Common myeloid progenitor, CD34-positive (primary cell): Measurements from ENCODE around the gene SUPV3L1.

Experiments used
- CTCF ChIA-PET: fragments of 350-600 bp; sonication (Branson Sonifier 250); formaldehyde crosslinking; loops from one replicate; lab custom pipeline; 2021; ENCODE audit warnings: antibody characterized with exemption; lab: Charles Lee
- POLR2A ChIA-PET: fragments of 350-600 bp; sonication (Branson Sonifier 250); formaldehyde crosslinking; loops from one replicate; lab custom pipeline; 2021; ENCODE audit warnings: antibody characterized with exemption; lab: Charles Lee
- DNase-seq, 3 donors: peaks; one replicate each; pipeline versions ENCODE4 v3.0.0 to v3.0.0-alpha.2; 2013
- H3K27ac ChIP-seq, 2 experiments: 1 replicate in 1 of 2; 2 replicates in 1 of 2; pipeline ENCODE4 v1.7.0; 2013; ENCODE audit warnings: inconsistent platforms in 2 of 2, low read length in 2 of 2, mild to moderate bottlenecking in 2 of 2, low read depth in 1 of 2, moderate library complexity in 1 of 2; ENCODE audit not compliant: severe bottlenecking in 2 of 2, insufficient read depth in 1 of 2, poor library complexity in 1 of 2
- H3K27me3 ChIP-seq, 5 experiments: replicated peaks in 2 of 5; 1 replicate in 3 of 5; 2 replicates in 2 of 5; pipeline versions ENCODE4 v1.6.1 to v1.7.0; 2013; ENCODE audit warnings: low read length in 4 of 5, mild to moderate bottlenecking in 2 of 5, moderate library complexity in 2 of 5, inconsistent platforms in 1 of 5; ENCODE audit not compliant: insufficient read depth in 5 of 5, control insufficient read depth in 4 of 5
- H3K36me3 ChIP-seq, 4 experiments: 1 replicate in 2 of 4; 2 replicates in 2 of 4; pipeline versions ENCODE4 v1.6.1 to v1.7.0; 2013; ENCODE audit warnings: low read length in 3 of 4, control low read depth in 1 of 4, mild to moderate bottlenecking in 1 of 4; ENCODE audit not compliant: control insufficient read depth in 4 of 4, insufficient read depth in 4 of 4
- H3K4me1 ChIP-seq, 4 experiments: 1 replicate in 3 of 4; 2 replicates in 1 of 4; pipeline versions ENCODE4 v1.6.1 to v1.7.1; 2013; ENCODE audit warnings: low read length in 3 of 4, mild to moderate bottlenecking in 3 of 4, control low read depth in 1 of 4, inconsistent platforms in 1 of 4, moderate library complexity in 1 of 4; ENCODE audit not compliant: control insufficient read depth in 4 of 4, insufficient read depth in 4 of 4; ENCODE audit errors: control extremely low read depth in 1 of 4
- H3K4me3 ChIP-seq, 7 experiments: 1 replicate in 4 of 7; 2 replicates in 3 of 7; pipeline versions ENCODE4 v1.5.1 to v1.7.0; 2013; ENCODE audit warnings: mild to moderate bottlenecking in 7 of 7, low read length in 6 of 7, moderate library complexity in 6 of 7, inconsistent platforms in 2 of 7, low read depth in 2 of 7, control low read depth in 1 of 7; ENCODE audit not compliant: insufficient read depth in 4 of 7, control insufficient read depth in 1 of 7; ENCODE audit errors: extremely low read depth in 1 of 7
- H3K9me3 ChIP-seq, 5 experiments: 1 replicate in 4 of 5; 2 replicates in 1 of 5; pipeline versions ENCODE4 v1.6.1 to v1.7.1; 2013; ENCODE audit warnings: low read length in 4 of 5, mild to moderate bottlenecking in 2 of 5, inconsistent platforms in 1 of 5, low read depth in 1 of 5, moderate library complexity in 1 of 5; ENCODE audit not compliant: control insufficient read depth in 4 of 5, insufficient read depth in 2 of 5; ENCODE audit errors: control extremely low read depth in 1 of 5
- WGBS: methylation state at CpG from one replicate; pipeline ENCODE4 v1.1.5; 2013; ENCODE audit not compliant: insufficient coverage; 5-methylcytosine and 5-hydroxymethylcytosine counted together

Gene SUPV3L1

GRCh38 chr10:69218831-69219230 lies 38.8 kb downstream of the SUPV3L1 start:
- Histone ChIP-seq H3K27me3 (peaks cover 0 to 10% (median 0%) of the 10 kb centered on the region in 5 experiments), H3K4me3 (no peak overlapping the region), H3K27ac (no peak overlapping the region), H3K36me3 (no peaks in the 10 kb centered on the region), H3K9me3 (peaks cover 0 to 6% (median 2%) of the 10 kb centered on the region in 5 experiments), H3K4me1 (peaks cover 5 to 38% (median 19%) of the 10 kb centered on the region in 4 experiments)
- POLR2A ChIA-PET = no interaction called here
- 100% methylated on average over 1 of the region's 6 CpGs for WGBS
- CTCF ChIA-PET = interaction anchor here (1.4 kb wide), 1 partner anchor 10 kb away, joined by 3 read pairs; no protein-coding TSS in a partner anchor
- no peak for DNase-seq

GRCh38 chr10:69220041-69220451 lies 40.0 kb downstream of the SUPV3L1 start, which contains the start of gene HKDC1:
Gene HKDC1, plus strand, starts transcription at chr10:69220332. Its CDS starts 104 bp downstream, at chr10:69220436.
- Histone ChIP-seq H3K27ac (no peak within 1 kb of the TSS), H3K36me3 (no peaks in the 10 kb centered on the region), H3K4me3 (no peak within 1 kb of the TSS), H3K9me3 (no peaks in the 10 kb centered on the region), H3K27me3 (peaks cover 0 to 6% (median 0%) of the 10 kb centered on the region in 5 experiments), H3K4me1 (peaks cover 5 to 36% (median 25%) of the 10 kb centered on the region in 4 experiments)
- ChIA-PET CTCF (interaction anchor here (0.9 to 1.2 kb wide), 2 partner anchors 9 to 13 kb away, joined by 3 to 4 read pairs; no protein-coding TSS in a partner anchor), POLR2A (interaction anchor here (1.2 kb wide), 1 partner anchor 214 kb away, joined by 3 read pairs; no protein-coding TSS in a partner anchor)
- no peak for DNase-seq
- WGBS = 99% methylated on average over 8 of the region's 8 CpGs

GRCh38 chr10:69220507-69220906 lies 40.5 kb downstream of the SUPV3L1 start:
- H3K36me3 ChIP-seq = no peaks in the 10 kb centered on the region
- ChIA-PET CTCF (interaction anchor here (0.9 to 1.2 kb wide), 2 partner anchors 9 to 13 kb away, joined by 3 to 4 read pairs; no protein-coding TSS in a partner anchor), POLR2A (interaction anchor here (1.2 kb wide), 1 partner anchor 214 kb away, joined by 3 read pairs; no protein-coding TSS in a partner anchor)
- DNase-seq = no peak
- whole genome bisulfite sequencing = 93% methylated on average over 8 of the region's 9 CpGs
- peaks cover 5 to 36% (median 28%) of the 10 kb centered on the region in 4 experiments for H3K4me1 ChIP-seq
- peaks cover 0 to 6% (median 0%) of the 10 kb centered on the region in 5 experiments for H3K27me3 ChIP-seq
- H3K9me3 ChIP-seq = no peaks in the 10 kb centered on the region
- no peak overlapping the region for H3K27ac ChIP-seq
- H3K4me3 ChIP-seq = no peak overlapping the region

GRCh38 chr10:69222157-69223027 lies 42.4 kb downstream of the SUPV3L1 start:
- ChIA-PET CTCF (interaction anchor here (0.7 to 0.8 kb wide), 2 partner anchors 10 to 34 kb away, joined by 3 read pairs; no protein-coding TSS in a partner anchor), POLR2A (no interaction called here)
- no peaks in the 10 kb centered on the region for H3K9me3 ChIP-seq
- 33% methylated on average over 8 of the region's 11 CpGs for WGBS
- peak overlapping the region in 6 of 7 experiments; percentile 3 to 70 (median 26) for H3K4me3 ChIP-seq
- DNase-seq = peak; percentile 72 to 83 (median 81)
- no peaks in the 10 kb centered on the region for H3K36me3 ChIP-seq
- peak overlapping the region; percentile 25 to 55 for H3K27ac ChIP-seq
- no peaks in the 10 kb centered on the region for H3K27me3 ChIP-seq
- peaks cover 0 to 35% (median 28%) of the 10 kb centered on the region in 4 experiments for H3K4me1 ChIP-seq

- Histone ChIP-seq H3K27me3 (no peaks in the 10 kb centered on the region), H3K27ac (no peak overlapping the region), H3K36me3 (no peaks in the 10 kb centered on the region), H3K4me1 (peaks cover 0 to 39% (median 30%) of the 10 kb centered on the region in 4 experiments), H3K9me3 (no peaks in the 10 kb centered on the region), H3K4me3 (peak overlapping the region in 2 of 7 experiments; percentile 35 to 70)
- CTCF ChIA-PET = interaction anchor here (0.7 to 0.8 kb wide), 2 partner anchors 11 to 35 kb away, joined by 3 read pairs; no protein-coding TSS in a partner anchor
- POLR2A ChIA-PET = no interaction called here
- 38% methylated on average over 1 of the region's 1 CpG for WGBS
- no peak for DNase-seq
Observed at GRCh38 chr10:69223028-69223342, 43.0 kb downstream of the SUPV3L1 start.

- CTCF ChIA-PET = interaction anchor here (1.0 to 2.3 kb wide), 5 partner anchors 9 to 168 kb away, joined by 3 to 11 read pairs (median 3); no protein-coding TSS in a partner anchor
- WGBS = 80% methylated on average over 9 of the region's 10 CpGs
- Histone ChIP-seq H3K4me1 (peaks cover 0 to 59% (median 49%) of the 10 kb centered on the region in 4 experiments), H3K27ac (no peak overlapping the region), H3K27me3 (no peaks in the 10 kb centered on the region), H3K4me3 (no peak overlapping the region), H3K36me3 (no peaks in the 10 kb centered on the region), H3K9me3 (no peaks in the 10 kb centered on the region)
- peak in 2 of 3 donors; percentile 32 to 47 for DNase-seq
- POLR2A ChIA-PET = no interaction called here
Observed at GRCh38 chr10:69224862-69225657, 45.0 kb downstream of the SUPV3L1 start.
